Pancreas (tissue), 10 donors: ENCODE measurements around the gene MRPL19. TPM values are rescaled to one million over a fixed set of nuclear protein-coding genes. Genes with fewer than 3 reads are reported as not detected.

Source experiments
- ATAC-seq, 4 donors: fragments of 200-7000 bp; cut with Tn5 transposase; one replicate each; pipeline versions ENCODE4 v1.8.0 to v1.9.1; 2020; ENCODE audit warnings: mild to moderate bottlenecking in 4 of 4, moderate library complexity in 4 of 4
- DNase-seq, 6 donors: peaks; one replicate each; pipeline ENCODE4 v3.0.0-alpha.2; 2020
- FAIRE-seq: peaks from 2 replicates; lab custom pipeline; 2012; peaks lifted over from hg19 to GRCh38; lab: Jason Lieb, UNC
- H3K27ac ChIP-seq, 4 donors: fragments of 200-600 bp; sonication (generic); 1 replicate in 3 of 4; 2 replicates in 1 of 4; pipeline versions ENCODE4 v1.5.0 to v1.8.0; 2020
- H3K27me3 ChIP-seq, 4 donors: fragments of 200-600 bp; one replicate each; pipeline ENCODE4 v1.8.0; 2021
- H3K36me3 ChIP-seq, 3 donors: fragments of 200-600 bp; sonication (generic) in 1 of 3; one replicate each; pipeline versions ENCODE4 v1.5.0 to v1.8.0; 2020 to 2021
- H3K4me1 ChIP-seq, 3 donors: fragments of 200-600 bp; one replicate each; pipeline ENCODE4 v1.8.0; 2021
- H3K4me3 ChIP-seq, 4 donors: fragments of 200-600 bp; sonication (generic) in 2 of 4; one replicate each; pipeline versions ENCODE4 v1.5.0 to v1.8.0; 2020 to 2021
- H3K9me3 ChIP-seq, 4 donors: fragments of 200-600 bp; one replicate each; pipeline ENCODE4 v1.8.0; 2021
- CTCF ChIP-seq, 4 donors: fragments of 200-600 bp; sonication (generic) in 3 of 4; IDR thresholded peaks; one replicate each; pipeline versions ENCODE4 v1.5.0 to v1.8.0; 2021; ENCODE audit warnings: antibody characterized with exemption in 4 of 4
- WGBS, 2 donors: extraction: QIAGEN DNeasy Blood & Tissue Kit; methylation state at CpG; one replicate each; pipeline ENCODE4 v1.1.7; 2013; 5-methylcytosine and 5-hydroxymethylcytosine counted together
- intact Hi-C, 3 donors: fragments of 100-400 bp; cut with DNase I; formaldehyde crosslinking; loops; one replicate each; pipeline versions ENCODE4 v1.11.1 to v1.14.2; 2022
- polyA plus RNA-seq, 2 donors: library from polyadenylated mRNA; stranded (reverse); fragments of 200-250 nt; gene quantifications; one replicate each; pipeline ENCODE4 v1.2.3, GENCODE V29; 2013
- total RNA-seq, 6 donors: library from RNA; stranded (reverse); fragmentation: NEBNext Ultra II Directional in 4 of 6; extraction: Animal tissue kit (Norgen Biotek cat#: 25700) in 4 of 6; gene quantifications; one replicate each; pipeline versions ENCODE4 v1.2.1 to v1.2.4, GENCODE V29; 2021 to 2023
- donor health status: healthy with polysubstance abuse.
- donor health status: DM: no; HTN: no; CAD: no; lungs with moderate emphysema.
- donor health status: DM: no; HTN: no; CAD: no.
- donor health status: control.
- donor health status: control.
- donor health status: Bipolar disorder and iron deficiency.
- donor health status: DM: yes; HTN: yes; CAD: no.
- donor health status: DM: no; HTN: no; CAD: no.
- donor health status: DM: no; HTN: no; CAD: no.
- donor health status: DM: yes; HTN: yes; CAD: no.

MRPL19 gene
- total and polyA plus RNA-seq, 8 donors = 7.5 to 28.5 (median 18.8) TPM

GRCh38 chr2:75719616-75720015 lies 73.0 kb downstream of the MRPL19 start:
- H3K27me3 ChIP-seq = no peaks in the 10 kb centered on the region
- FAIRE-seq (no peak), DNase-seq (no peak), ATAC-seq (no peak)
- WGBS, 2 donors = 87 to 94% methylated on average over 1 of the region's 1 CpG
- no peak overlapping the region for H3K27ac ChIP-seq
- intact Hi-C loops = no loop called here
- no peak overlapping the region for H3K4me3 ChIP-seq
- H3K36me3 ChIP-seq = no peaks in the 10 kb centered on the region
- no peaks in the 10 kb centered on the region for H3K9me3 ChIP-seq
- no peak for TF ChIP-seq CTCF (IDR thresholded peaks at IDR 0.05)
- no peaks in the 10 kb centered on the region for H3K4me1 ChIP-seq

- TF ChIP-seq CTCF (IDR thresholded peaks at IDR 0.05) = no peak
- H3K9me3 ChIP-seq = no peaks in the 10 kb centered on the region
- no peak overlapping the region for H3K27ac ChIP-seq
- no peaks in the 10 kb centered on the region for H3K4me1 ChIP-seq
- H3K27me3 ChIP-seq = no peaks in the 10 kb centered on the region
- H3K36me3 ChIP-seq = no peaks in the 10 kb centered on the region
- 81 to 83% methylated on average over 1 of the region's 1 CpG for WGBS, 2 donors
- intact Hi-C loops = no loop called here
- no peak for FAIRE-seq
- no peak for DNase-seq
- no peak for ATAC-seq
- no peak overlapping the region for H3K4me3 ChIP-seq
Measured at GRCh38 chr2:75720525-75720924, 73.9 kb downstream of the MRPL19 start.

- H3K36me3 ChIP-seq = no peaks in the 10 kb centered on the region
- ATAC-seq (no peak), DNase-seq (no peak), FAIRE-seq (no peak)
- TF ChIP-seq CTCF (IDR thresholded peaks at IDR 0.05) = no peak
- H3K9me3 ChIP-seq = no peaks in the 10 kb centered on the region
- H3K4me1 ChIP-seq = no peaks in the 10 kb centered on the region
- intact Hi-C loops = no loop called here
- no peak overlapping the region for H3K4me3 ChIP-seq
- no peaks in the 10 kb centered on the region for H3K27me3 ChIP-seq
- H3K27ac ChIP-seq = no peak overlapping the region
Measured at GRCh38 chr2:75722687-75723086, 76.1 kb downstream of the MRPL19 start.

- no peak for DNase-seq
- H3K9me3 ChIP-seq = no peaks in the 10 kb centered on the region
- no peak for FAIRE-seq
- no peaks in the 10 kb centered on the region for H3K27me3 ChIP-seq
- H3K4me3 ChIP-seq = no peak overlapping the region
- no peaks in the 10 kb centered on the region for H3K36me3 ChIP-seq
- 74 to 80% methylated on average over 6 of the region's 6 CpGs for WGBS, 2 donors
- no peak overlapping the region for H3K27ac ChIP-seq
- no peaks in the 10 kb centered on the region for H3K4me1 ChIP-seq
- intact Hi-C loops = no loop called here
- no peak for TF ChIP-seq CTCF (IDR thresholded peaks at IDR 0.05)
- no peak for ATAC-seq
Measured at GRCh38 chr2:75728614-75729419, 82.2 kb downstream of the MRPL19 start.

GRCh38 chr2:75729861-75730260 lies 83.3 kb downstream of the MRPL19 start:
- WGBS, 2 donors = 33 to 40% methylated on average over 5 of the region's 5 CpGs
- no peaks in the 10 kb centered on the region for H3K36me3 ChIP-seq
- intact Hi-C loops = no loop called here
- ATAC-seq = peak in 1 of 4 donors; percentile 32
- no peak for DNase-seq
- H3K4me3 ChIP-seq = no peak overlapping the region
- no peaks in the 10 kb centered on the region for H3K4me1 ChIP-seq
- no peaks in the 10 kb centered on the region for H3K9me3 ChIP-seq
- TF ChIP-seq CTCF (IDR thresholded peaks at IDR 0.05) = no peak
- FAIRE-seq = no peak
- H3K27ac ChIP-seq = no peak overlapping the region
- H3K27me3 ChIP-seq = no peaks in the 10 kb centered on the region
